Trophoblast cell (in vitro differentiated cells and primary cell): Measurements from ENCODE around the gene PKP3.

Experiments
- DNase-seq, 2 donors: peaks; one replicate each; pipeline ENCODE4 v3.0.0-alpha.2; 2016
- H2AFZ ChIP-seq: 2 replicates; pipeline ENCODE4 v1.6.1; 2013; ENCODE audit warnings: low read length, moderate library complexity, mild to moderate bottlenecking; ENCODE audit not compliant: insufficient read depth, poor library complexity
- H2AK5ac ChIP-seq: 2 replicates; pipeline ENCODE4 v1.6.1; 2013; ENCODE audit warnings: mild to moderate bottlenecking, low read length
- H2BK120ac ChIP-seq: 2 replicates; pipeline ENCODE4 v1.6.1; 2013; ENCODE audit warnings: low read length, mild to moderate bottlenecking, moderate library complexity; ENCODE audit not compliant: insufficient read depth, poor library complexity
- H2BK12ac ChIP-seq: 2 replicates; pipeline ENCODE4 v1.6.1; 2013; ENCODE audit warnings: mild to moderate bottlenecking, low read length, moderate library complexity
- H2BK5ac ChIP-seq: 2 replicates; pipeline ENCODE4 v1.6.1; 2013; ENCODE audit warnings: low read length, low read depth, moderate library complexity, mild to moderate bottlenecking; ENCODE audit not compliant: poor library complexity
- H3K14ac ChIP-seq: 2 replicates; pipeline ENCODE4 v1.6.1; 2013; ENCODE audit warnings: mild to moderate bottlenecking, low read length
- H3K18ac ChIP-seq: 2 replicates; pipeline ENCODE4 v1.6.1; 2013; ENCODE audit warnings: mild to moderate bottlenecking, low read length
- H3K23ac ChIP-seq: 2 replicates; pipeline ENCODE4 v1.6.1; 2013; ENCODE audit warnings: low read length
- H3K27ac ChIP-seq: 2 replicates; pipeline ENCODE4 v1.5.1; 2013; ENCODE audit warnings: low read depth, mild to moderate bottlenecking, inconsistent platforms, low read length, moderate library complexity
- H3K27me3 ChIP-seq: 2 replicates; pipeline ENCODE4 v1.6.1; 2013; ENCODE audit warnings: inconsistent platforms, mild to moderate bottlenecking, low read length, moderate library complexity; ENCODE audit not compliant: insufficient read depth
- H3K36me3 ChIP-seq, 2 experiments: 1 replicate in 1 of 2; 2 replicates in 1 of 2; pipeline ENCODE4 v1.6.1; 2013; ENCODE audit warnings: low read length in 2 of 2, mild to moderate bottlenecking in 2 of 2, moderate library complexity in 1 of 2; ENCODE audit not compliant: insufficient read depth in 2 of 2, control insufficient read depth in 1 of 2
- H3K4ac ChIP-seq: 2 replicates; pipeline ENCODE4 v1.6.1; 2013; ENCODE audit warnings: low read depth, mild to moderate bottlenecking, low read length, moderate library complexity
- H3K4me1 ChIP-seq, 2 experiments: 1 replicate in 1 of 2; 2 replicates in 1 of 2; pipeline ENCODE4 v1.6.1; 2013; ENCODE audit warnings: low read length in 2 of 2, mild to moderate bottlenecking in 2 of 2, moderate library complexity in 1 of 2; ENCODE audit not compliant: insufficient read depth in 2 of 2, control insufficient read depth in 1 of 2
- H3K4me2 ChIP-seq: 2 replicates; pipeline ENCODE4 v1.6.1; 2013; ENCODE audit warnings: inconsistent platforms, mild to moderate bottlenecking, low read length, moderate library complexity
- H3K4me3 ChIP-seq: 2 replicates; pipeline ENCODE4 v1.5.1; 2013; ENCODE audit warnings: mild to moderate bottlenecking, low read depth, low read length, inconsistent platforms
- H3K79me1 ChIP-seq: one replicate; pipeline ENCODE4 v1.6.1; 2013; ENCODE audit warnings: low read length
- H3K79me2 ChIP-seq: 2 replicates; pipeline ENCODE4 v1.6.1; 2013; ENCODE audit warnings: low read length, mild to moderate bottlenecking; ENCODE audit not compliant: control insufficient read depth, insufficient read depth, poor library complexity
- H3K9ac ChIP-seq: 2 replicates; pipeline ENCODE4 v1.6.1; 2013; ENCODE audit warnings: mild to moderate bottlenecking, low read length
- H3K9me3 ChIP-seq: 2 replicates; pipeline ENCODE4 v1.6.1; 2013; ENCODE audit warnings: low read depth, mild to moderate bottlenecking, control low read depth, inconsistent platforms, low read length; ENCODE audit not compliant: insufficient read depth
- H4K12ac ChIP-seq: 2 replicates; pipeline ENCODE4 v1.6.1; 2013; ENCODE audit warnings: low read depth, mild to moderate bottlenecking, low read length, moderate library complexity
- H4K8ac ChIP-seq: 2 replicates; pipeline ENCODE4 v1.6.1; 2013; ENCODE audit warnings: low read depth, mild to moderate bottlenecking, low read length, moderate library complexity
- H4K91ac ChIP-seq: one replicate; pipeline ENCODE4 v1.6.1; 2013; ENCODE audit warnings: low read depth, mild to moderate bottlenecking, low read length, moderate library complexity
- WGBS: extraction: QIAGEN DNeasy Blood & Tissue Kit; methylation state at CpG from one replicate; pipeline ENCODE4 v1.1.7; 2013; ENCODE audit warnings: missing lambda C conversion rate; ENCODE audit not compliant: insufficient read length, insufficient coverage; ENCODE audit errors: extremely low coverage; 5-methylcytosine and 5-hydroxymethylcytosine counted together

Gene PKP3

GRCh38 chr11:383431-383830, 10.6 kb upstream of the PKP3 start:
- Histone ChIP-seq H3K4me2 (no peak overlapping the region), H3K27me3 (peaks cover 4% of the 10 kb centered on the region), H2BK5ac (no peak overlapping the region), H4K8ac (no peak overlapping the region), H3K9me3 (peaks cover 19% of the 10 kb centered on the region), H3K14ac (no peak overlapping the region), H2BK120ac (no peak overlapping the region), H3K23ac (no peak overlapping the region), H2BK12ac (no peak overlapping the region), H3K79me2 (no peaks in the 10 kb centered on the region), H3K4me1 (no peaks in the 10 kb centered on the region), H4K91ac (no peak overlapping the region), H3K4ac (no peak overlapping the region), H4K12ac (no peak overlapping the region), H3K79me1 (no peaks in the 10 kb centered on the region), H2AFZ (no peak overlapping the region), H3K4me3 (no peak overlapping the region), H2AK5ac (no peak overlapping the region), H3K9ac (no peak overlapping the region), H3K27ac (no peak overlapping the region), H3K36me3 (peaks cover 11 to 16% of the 10 kb centered on the region in 2 experiments), H3K18ac (no peak overlapping the region)
- no peak for DNase-seq
- no CpG with 5 or more reads among the region's 14 CpGs for WGBS

GRCh38 chr11:384511-384910, 9.5 kb upstream of the PKP3 start:
- Histone ChIP-seq H3K79me2 (no peaks in the 10 kb centered on the region), H3K27ac (no peak overlapping the region), H3K23ac (no peak overlapping the region), H3K9ac (no peak overlapping the region), H4K91ac (no peak overlapping the region), H3K18ac (no peak overlapping the region), H3K14ac (no peak overlapping the region), H2AFZ (no peak overlapping the region), H4K8ac (no peak overlapping the region), H2BK5ac (no peak overlapping the region), H2AK5ac (no peak overlapping the region), H3K4me1 (no peaks in the 10 kb centered on the region), H3K4me3 (no peak overlapping the region), H3K4ac (no peak overlapping the region), H2BK12ac (no peak overlapping the region), H2BK120ac (no peak overlapping the region), H4K12ac (no peak overlapping the region), H3K4me2 (no peak overlapping the region), H3K27me3 (peaks cover 4% of the 10 kb centered on the region), H3K9me3 (peaks cover 19% of the 10 kb centered on the region), H3K36me3 (peaks cover 11% of the 10 kb centered on the region in 2 experiments), H3K79me1 (no peaks in the 10 kb centered on the region)
- no CpG with 5 or more reads among the region's 16 CpGs for WGBS
- no peak for DNase-seq

- Histone ChIP-seq H3K27ac (no peak overlapping the region), H3K4me2 (no peak overlapping the region), H4K12ac (no peak overlapping the region), H3K36me3 (peaks cover under 1 to 2% of the 10 kb centered on the region in 2 experiments), H2BK12ac (no peak overlapping the region), H3K9me3 (peaks cover 16% of the 10 kb centered on the region), H2AFZ (no peak overlapping the region), H3K79me1 (no peaks in the 10 kb centered on the region), H3K9ac (no peak overlapping the region), H2BK120ac (no peak overlapping the region), H3K4me1 (no peaks in the 10 kb centered on the region), H3K4me3 (no peak overlapping the region), H3K79me2 (no peaks in the 10 kb centered on the region), H4K91ac (no peak overlapping the region), H2BK5ac (no peak overlapping the region), H2AK5ac (no peak overlapping the region), H3K4ac (no peak overlapping the region), H3K18ac (no peak overlapping the region), H3K14ac (no peak overlapping the region), H3K23ac (no peak overlapping the region), H3K27me3 (peaks cover 4% of the 10 kb centered on the region), H4K8ac (no peak overlapping the region)
- DNase-seq, result no peak
- WGBS, result no CpG with 5 or more reads among the region's 19 CpGs
Observed at GRCh38 chr11:385594-386351, 8.2 kb upstream of the PKP3 start.

- DNase-seq, result no peak
- Histone ChIP-seq H3K4me2 (no peak overlapping the region), H3K4ac (no peak overlapping the region), H2BK5ac (no peak overlapping the region), H3K14ac (no peak overlapping the region), H3K9ac (no peak overlapping the region), H3K79me2 (no peaks in the 10 kb centered on the region), H2BK120ac (no peak overlapping the region), H2BK12ac (no peak overlapping the region), H4K8ac (no peak overlapping the region), H3K27me3 (peaks cover 4% of the 10 kb centered on the region), H4K12ac (no peak overlapping the region), H3K9me3 (peaks cover 16% of the 10 kb centered on the region), H3K4me3 (no peak overlapping the region), H3K36me3 (no peaks in the 10 kb centered on the region), H3K4me1 (peaks cover 0 to 1% of the 10 kb centered on the region in 2 experiments), H3K18ac (no peak overlapping the region), H2AFZ (no peak overlapping the region), H2AK5ac (no peak overlapping the region), H3K79me1 (no peaks in the 10 kb centered on the region), H3K23ac (no peak overlapping the region), H3K27ac (no peak overlapping the region), H4K91ac (no peak overlapping the region)
- WGBS, result no CpG with 5 or more reads among the region's 6 CpGs
Observed at GRCh38 chr11:386483-386882, 7.5 kb upstream of the PKP3 start.
